Adrenal gland (tissue), 12 donors: ENCODE data around the gene COG7. TPM values are rescaled to one million over a fixed set of nuclear protein-coding genes. Genes with fewer than 3 reads are reported as not detected.
"Not testable (repeated sequence)": the region's sequence is repeated elsewhere in the genome, so short reads cannot be mapped to it uniquely, and the experiment has no call there.

Experiments
- DNase-seq, 7 donors: peaks; one replicate each; pipeline ENCODE4 v3.0.0-alpha.2; 2019 to 2020
- H3K27ac ChIP-seq, 5 donors: fragments of 200-600 bp; sonication (generic) in 4 of 5; 1 replicate in 3 of 5; 2 replicates in 2 of 5; pipeline versions ENCODE4 v1.5.1 to v1.8.0; 2016 to 2020; ENCODE audit warnings: mild to moderate bottlenecking in 1 of 5
- H3K27me3 ChIP-seq: fragments of 200-600 bp; 2 replicates; pipeline ENCODE4 v1.8.0; 2021
- H3K36me3 ChIP-seq, 2 donors: fragments of 200-600 bp; replicated peaks in 1 of 2; 1 replicate in 1 of 2; 2 replicates in 1 of 2; pipeline versions ENCODE4 v1.5.1 to v1.8.0; 2018 to 2022
- H3K4me1 ChIP-seq, 2 donors: fragments of 200-600 bp; replicated peaks in 1 of 2; 1 replicate in 1 of 2; 2 replicates in 1 of 2; pipeline versions ENCODE4 v1.5.1 to v1.8.0; 2018 to 2021
- H3K4me3 ChIP-seq, 4 donors: fragments of 200-600 bp; sonication (generic) in 3 of 4; one replicate each; pipeline ENCODE4 v1.5.1; 2016 to 2018
- H3K9me3 ChIP-seq, 3 donors: fragments of 200-600 bp; sonication (generic) in 1 of 3; replicated peaks in 1 of 3; 1 replicate in 2 of 3; 2 replicates in 1 of 3; pipeline versions ENCODE4 v1.5.1 to v1.8.0; 2016 to 2021
- POLR2A ChIP-seq, 2 donors: fragments of 450-650 bp; IDR thresholded peaks; one replicate each; pipeline ENCODE4 v1.6.1; 2017; ENCODE audit warnings: antibody characterized with exemption in 2 of 2, mild to moderate bottlenecking in 2 of 2, moderate library complexity in 1 of 2
- WGBS, 4 donors: extraction: QIAGEN DNeasy Blood & Tissue Kit in 2 of 4; methylation state at CpG; one replicate each; pipeline versions ENCODE4 v1.1.5 to v1.1.7; 2013 to 2017; 5-methylcytosine and 5-hydroxymethylcytosine counted together
- intact Hi-C, 2 donors: fragments of 100-400 bp; cut with DNase I; formaldehyde crosslinking; loops; one replicate each; pipeline versions ENCODE4 v1.14.1 to v1.15.0; 2022 to 2023
- polyA plus RNA-seq, 3 donors: library from polyadenylated mRNA; stranded (reverse); fragments of 200-250 nt in 2 of 3; fragments of 350-450 nt in 1 of 3; fragmentation: Illumina TruSeq in 1 of 3; extraction: RNeasy Lipid Tissue Mini Kit (QIAGEN cat#74804) in 1 of 3; gene quantifications; one replicate each; pipeline ENCODE4 v1.2.3, GENCODE V29; 2013 to 2014
- total RNA-seq, 9 donors: library from RNA; depleted of rRNA in 4 of 9; stranded (reverse); fragments of >200 nt in 4 of 9; fragments of 120-200 nt in 1 of 9; fragmentation: NEBNext Ultra II Directional in 1 of 9; extraction: Animal tissue kit (Norgen Biotek cat#: 25700) in 1 of 9; gene quantifications; one replicate each; pipeline versions ENCODE4 v1.1.0 to v1.2.4, GENCODE V29; 2013 to 2023
- TF ChIP-seq, protein P1 (sequence below), 6 experiments: fragments of 450-650 bp in 4 of 6; fragments of 200-600 bp in 2 of 6; sonication (generic) in 1 of 6; IDR thresholded peaks; 1 replicate in 5 of 6; 2 replicates in 1 of 6; pipeline versions ENCODE4 v1.5.1 to v1.8.0; 2016 to 2021; ENCODE audit warnings: antibody characterized with exemption in 6 of 6, mild to moderate bottlenecking in 2 of 6, moderate library complexity in 1 of 6
- donor health status: healthy with polysubstance abuse.
- donor health status: Bipolar disorder and iron deficiency.
- donor health status: DM: yes; HTN: yes; CAD: no.
- donor health status: DM: no; HTN: no; CAD: no.
- donor health status: DM: no; HTN: no; CAD: no.
- donor health status: DM: yes; HTN: yes; CAD: no.

COG7 gene
- total and polyA plus RNA-seq, 12 donors, result 10.7 to 50.1 (median 21.4) TPM

DNA sequence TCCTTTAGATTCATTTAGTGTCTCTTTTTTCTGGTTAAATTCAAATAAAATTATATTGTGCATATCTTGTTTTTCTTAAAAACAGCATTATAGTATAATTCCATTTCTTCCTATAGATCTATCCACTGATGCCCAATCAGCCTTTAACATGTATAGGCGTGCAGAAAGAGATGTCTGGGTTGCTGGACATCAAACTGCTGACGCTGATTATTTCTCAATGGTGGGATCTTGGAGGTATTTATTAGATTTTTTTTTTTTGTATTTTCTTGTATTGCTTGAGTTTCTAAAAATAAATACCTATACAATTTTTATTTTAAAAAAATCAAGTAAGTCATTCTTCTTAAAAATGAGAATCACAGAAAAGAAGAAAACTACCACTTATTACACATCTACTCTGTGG lies 50.9 kb downstream of the COG7 start:
- TF ChIP-seq, protein P1, sequence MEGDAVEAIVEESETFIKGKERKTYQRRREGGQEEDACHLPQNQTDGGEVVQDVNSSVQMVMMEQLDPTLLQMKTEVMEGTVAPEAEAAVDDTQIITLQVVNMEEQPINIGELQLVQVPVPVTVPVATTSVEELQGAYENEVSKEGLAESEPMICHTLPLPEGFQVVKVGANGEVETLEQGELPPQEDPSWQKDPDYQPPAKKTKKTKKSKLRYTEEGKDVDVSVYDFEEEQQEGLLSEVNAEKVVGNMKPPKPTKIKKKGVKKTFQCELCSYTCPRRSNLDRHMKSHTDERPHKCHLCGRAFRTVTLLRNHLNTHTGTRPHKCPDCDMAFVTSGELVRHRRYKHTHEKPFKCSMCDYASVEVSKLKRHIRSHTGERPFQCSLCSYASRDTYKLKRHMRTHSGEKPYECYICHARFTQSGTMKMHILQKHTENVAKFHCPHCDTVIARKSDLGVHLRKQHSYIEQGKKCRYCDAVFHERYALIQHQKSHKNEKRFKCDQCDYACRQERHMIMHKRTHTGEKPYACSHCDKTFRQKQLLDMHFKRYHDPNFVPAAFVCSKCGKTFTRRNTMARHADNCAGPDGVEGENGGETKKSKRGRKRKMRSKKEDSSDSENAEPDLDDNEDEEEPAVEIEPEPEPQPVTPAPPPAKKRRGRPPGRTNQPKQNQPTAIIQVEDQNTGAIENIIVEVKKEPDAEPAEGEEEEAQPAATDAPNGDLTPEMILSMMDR (IDR thresholded peaks at IDR 0.05), result no peak
- no peak for TF ChIP-seq POLR2A (IDR thresholded peaks at IDR 0.05)
- Histone ChIP-seq H3K4me1 (no peaks in the 10 kb centered on the region), H3K36me3 (peaks cover 0 to 88% of the 10 kb centered on the region in 2 donors), H3K27ac (no peak overlapping the region), H3K4me3 (no peak overlapping the region), H3K27me3 (no peaks in the 10 kb centered on the region), H3K9me3 (no peaks in the 10 kb centered on the region)
- WGBS, 4 donors, result 95 to 97% (median 96%) methylated on average over 2 of the region's 2 CpGs
- no peak for DNase-seq
- intact Hi-C loops, result no loop called here

DNA sequence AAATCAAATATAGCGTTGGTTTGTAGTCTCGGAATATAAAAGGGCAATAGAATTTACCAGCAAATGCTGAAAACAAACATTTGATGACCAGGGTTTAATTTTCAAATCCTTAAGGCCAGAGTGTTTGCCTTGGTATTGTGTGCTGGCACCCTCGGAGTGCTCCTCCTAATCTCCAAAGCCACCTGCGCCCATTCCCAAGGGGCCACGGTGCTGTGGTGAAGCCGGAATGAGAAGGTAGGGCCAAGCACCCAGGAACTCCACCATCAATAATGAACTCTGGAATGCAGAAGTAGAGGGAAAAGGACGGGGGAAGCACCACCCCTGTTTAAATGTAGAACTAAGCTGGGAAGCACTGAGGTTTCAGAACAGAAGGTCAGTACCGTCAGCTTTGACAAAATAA lies 51.9 kb downstream of the COG7 start:
- intact Hi-C loops, result no loop called here
- WGBS, 4 donors, result 89 to 93% (median 91%) methylated on average over 8 of the region's 8 CpGs
- no peaks in the 10 kb centered on the region for H3K27me3 ChIP-seq
- TF ChIP-seq, protein P1 (IDR thresholded peaks at IDR 0.05), result no peak
- TF ChIP-seq POLR2A (IDR thresholded peaks at IDR 0.05), result no peak
- H3K4me3 ChIP-seq, result no peak overlapping the region
- DNase-seq, result no peak
- peaks cover 0 to 89% of the 10 kb centered on the region in 2 donors for H3K36me3 ChIP-seq
- no peaks in the 10 kb centered on the region for H3K4me1 ChIP-seq
- no peaks in the 10 kb centered on the region for H3K9me3 ChIP-seq
- H3K27ac ChIP-seq, result no peak overlapping the region

DNA sequence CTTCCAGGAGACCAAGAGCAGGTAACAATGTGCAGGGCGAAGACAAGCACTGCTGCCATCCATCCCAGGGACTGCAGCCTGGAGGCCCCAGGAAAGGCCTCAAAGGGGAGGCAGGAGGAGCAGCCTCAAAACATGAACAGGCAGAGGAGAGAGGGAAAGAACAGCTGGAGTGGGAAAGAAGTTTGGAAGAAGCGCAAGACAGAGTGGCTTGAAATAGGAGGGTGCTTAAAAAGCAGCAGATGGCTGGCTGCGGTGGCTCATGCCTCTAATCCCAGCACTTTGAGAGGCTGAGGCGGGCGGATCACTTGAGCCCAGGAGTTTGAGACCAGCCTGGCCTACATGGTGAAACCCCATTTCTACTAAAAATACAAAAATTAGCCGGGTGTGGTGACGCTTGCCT lies 52.5 kb downstream of the COG7 start:
- H3K4me3 ChIP-seq, H3K4me1 ChIP-seq, H3K9me3 ChIP-seq, H3K27ac ChIP-seq, DNase-seq, intact Hi-C loops, H3K27me3 ChIP-seq: not testable (repeated sequence)
- H3K36me3 ChIP-seq, result peaks cover 0 to 84% of the 10 kb centered on the region in 2 donors
- WGBS, 4 donors, result 94 to 97% (median 97%) methylated on average over 5 to 7 of the region's 7 CpGs

DNA sequence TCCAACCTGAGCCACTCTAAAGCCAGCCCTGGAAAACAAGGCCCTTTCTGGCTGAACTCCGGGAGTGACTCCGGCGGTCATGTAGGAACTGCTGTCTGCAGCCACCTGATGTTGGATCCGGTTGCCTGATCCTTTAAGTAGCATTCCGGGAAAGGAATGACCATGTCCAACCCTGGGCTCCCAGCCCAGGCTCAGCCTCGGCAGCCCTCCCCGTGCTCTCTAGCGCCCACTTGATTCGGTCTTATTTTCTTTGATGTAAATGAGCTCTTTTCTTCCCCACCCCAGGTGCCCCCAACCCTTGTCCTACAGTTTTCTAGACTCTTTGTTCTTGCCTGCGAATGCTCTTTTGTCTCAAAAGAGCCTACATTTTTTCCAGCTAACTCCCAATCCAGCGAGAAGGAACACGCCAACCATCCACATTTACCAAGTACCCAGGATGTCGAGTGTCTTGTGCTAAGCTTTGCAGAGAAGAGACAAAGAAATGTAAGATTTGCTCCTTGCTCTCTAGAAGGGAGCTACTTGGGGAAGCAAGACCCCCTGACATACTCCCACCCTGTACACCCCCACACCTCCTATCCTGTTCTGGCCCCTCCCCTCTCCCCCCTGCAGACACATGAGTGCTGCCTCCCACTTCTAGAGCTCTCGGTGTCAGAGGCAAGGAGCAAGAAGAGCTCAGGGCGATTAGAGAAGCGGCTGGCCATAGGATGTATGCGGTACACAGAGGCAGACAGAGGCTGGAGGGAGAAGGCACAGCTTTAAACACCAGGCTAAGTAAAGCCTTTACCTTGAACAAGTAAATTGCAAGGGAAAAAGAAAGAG lies 53.8 kb downstream of the COG7 start:
- Histone ChIP-seq H3K27me3 (no peaks in the 10 kb centered on the region), H3K4me3 (no peak overlapping the region), H3K36me3 (peaks cover 0 to 81% of the 10 kb centered on the region in 2 donors), H3K9me3 (no peaks in the 10 kb centered on the region), H3K27ac (no peak overlapping the region), H3K4me1 (no peaks in the 10 kb centered on the region)
- no peak for TF ChIP-seq POLR2A (IDR thresholded peaks at IDR 0.05)
- TF ChIP-seq, protein P1 (IDR thresholded peaks at IDR 0.05), result no peak
- intact Hi-C loops, result no loop called here
- no peak for DNase-seq
- WGBS, 4 donors, result 85 to 87% (median 86%) methylated on average over 17 of the region's 17 CpGs

DNA sequence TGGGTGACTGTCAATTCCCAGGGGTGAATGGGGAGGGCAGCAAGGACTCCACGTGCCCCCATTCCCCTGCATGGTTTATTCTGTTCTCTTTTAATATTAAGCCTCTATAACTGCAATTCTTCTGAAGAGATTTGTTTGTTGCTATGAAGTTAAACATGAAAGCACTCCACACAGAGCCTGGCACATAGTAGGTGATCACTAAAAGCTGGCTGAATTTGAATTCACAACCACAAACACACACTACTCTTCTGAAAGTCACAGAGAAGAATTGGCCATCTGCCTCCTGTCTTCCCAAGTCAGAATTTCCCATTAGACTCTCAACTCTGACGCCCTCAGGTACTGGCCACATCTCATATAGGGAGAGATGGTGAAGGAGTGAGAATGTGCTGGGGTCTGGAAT lies 55.5 kb downstream of the COG7 start:
- intact Hi-C loops, result no loop called here
- H3K9me3 ChIP-seq, result no peaks in the 10 kb centered on the region
- peaks cover 0 to 72% of the 10 kb centered on the region in 2 donors for H3K36me3 ChIP-seq
- H3K4me1 ChIP-seq, result peaks cover 0 to 6% of the 10 kb centered on the region in 2 donors
- H3K27ac ChIP-seq, result no peak overlapping the region
- 89 to 100% (median 98%) methylated on average over 2 of the region's 2 CpGs for WGBS, 4 donors
- TF ChIP-seq POLR2A (IDR thresholded peaks at IDR 0.05), result no peak
- TF ChIP-seq, protein P1 (IDR thresholded peaks at IDR 0.05), result no peak
- H3K4me3 ChIP-seq, result no peak overlapping the region
- DNase-seq, result no peak
- no peaks in the 10 kb centered on the region for H3K27me3 ChIP-seq
